IPS-NIHi7 (cell line): Measurements from ENCODE around the gene CPT1B.
"Not testable (repeated sequence)": the region's sequence is repeated elsewhere in the genome, so short reads cannot be mapped to it uniquely, and the experiment has no call there.

Experiments used
- DNase-seq: peaks from one replicate; pipeline ENCODE4 v3.0.0; 2012; ENCODE audit warnings: mixed read lengths; ENCODE audit errors: extremely low spot score

Gene CPT1B

DNA sequence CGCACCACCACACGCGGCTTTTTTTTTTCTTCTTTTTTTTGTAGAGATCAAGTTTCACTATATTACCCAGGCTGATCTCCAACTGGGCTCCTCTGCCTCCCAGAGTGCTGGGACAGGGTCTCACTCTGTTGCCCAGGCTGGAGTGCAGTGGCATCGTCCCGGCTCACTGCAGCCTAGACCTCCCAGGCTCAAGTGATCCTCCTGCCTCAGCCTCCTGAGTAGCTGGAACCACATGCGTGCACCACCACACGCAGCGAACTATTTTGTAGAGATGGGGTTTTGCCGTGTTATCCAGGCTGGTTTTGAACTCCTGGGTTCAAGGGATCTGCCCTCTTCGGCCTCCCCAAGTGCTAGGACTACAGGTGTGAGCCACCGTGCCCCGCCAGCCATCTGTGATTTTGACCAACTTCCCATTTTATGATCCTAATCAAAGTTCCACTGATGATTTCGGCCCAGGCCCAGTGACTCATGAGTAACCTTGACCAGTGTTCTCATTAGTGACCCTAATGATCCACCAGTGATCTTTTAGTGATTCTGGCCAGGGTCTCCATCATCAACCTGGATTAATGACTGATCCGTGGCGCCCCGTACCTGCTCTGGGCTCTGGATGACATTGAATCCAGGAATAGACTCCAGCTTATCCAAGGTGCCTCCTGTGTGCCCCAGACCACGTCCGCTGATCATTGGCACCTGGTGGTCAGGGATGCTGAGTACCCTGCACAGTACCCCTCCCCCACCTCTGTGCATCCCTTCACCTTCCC, 50.1 kb downstream of the CPT1B start:
- no peak for DNase-seq

DNA sequence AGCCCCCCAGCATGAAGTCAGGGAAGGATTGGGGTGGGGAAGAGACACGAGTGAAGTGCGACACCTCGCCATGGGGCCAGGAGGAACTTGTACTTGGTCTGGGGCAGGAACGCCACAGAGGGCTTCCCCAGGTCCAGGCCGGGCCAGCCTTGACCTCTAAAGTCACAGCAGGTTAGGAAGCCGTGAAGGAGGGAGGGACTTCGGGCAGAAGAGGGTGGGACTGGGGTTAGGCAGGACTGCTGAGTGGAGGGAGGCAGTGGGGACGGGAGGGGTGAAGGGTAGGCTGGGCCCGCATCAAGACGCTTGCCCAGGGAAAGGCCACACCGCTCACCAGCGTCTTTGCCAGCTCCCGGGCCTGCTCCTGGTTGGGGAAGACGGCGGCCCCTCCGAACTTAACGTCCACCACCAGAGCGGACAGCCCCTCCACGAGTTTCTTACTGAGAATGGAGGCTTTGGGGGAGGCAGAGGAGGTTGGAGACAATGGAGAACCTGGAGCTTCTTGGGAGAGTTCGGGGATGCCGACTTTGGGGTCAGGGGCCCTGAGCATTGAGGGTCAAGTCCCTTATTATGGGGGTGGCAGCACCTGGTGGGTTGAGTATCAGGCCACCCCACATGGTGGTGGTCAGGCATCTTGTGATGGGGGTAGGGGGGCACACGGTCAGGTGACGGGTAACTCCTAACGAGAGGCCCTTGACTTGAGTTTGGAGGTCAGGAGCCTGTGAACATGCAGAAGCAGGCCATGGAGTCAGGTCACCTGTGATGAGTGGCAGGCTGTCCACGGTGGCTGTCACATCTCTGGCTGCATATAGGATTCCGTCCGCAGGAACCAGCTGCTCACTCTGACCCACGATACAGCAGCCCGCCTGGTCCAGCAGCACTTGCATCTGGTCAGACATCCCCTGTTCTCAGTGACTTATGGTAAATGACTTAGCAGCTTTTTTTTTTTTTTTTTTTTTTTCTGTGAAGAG, 51.1 kb downstream of the CPT1B start:
- DNase-seq, result peak; percentile 75

DNA sequence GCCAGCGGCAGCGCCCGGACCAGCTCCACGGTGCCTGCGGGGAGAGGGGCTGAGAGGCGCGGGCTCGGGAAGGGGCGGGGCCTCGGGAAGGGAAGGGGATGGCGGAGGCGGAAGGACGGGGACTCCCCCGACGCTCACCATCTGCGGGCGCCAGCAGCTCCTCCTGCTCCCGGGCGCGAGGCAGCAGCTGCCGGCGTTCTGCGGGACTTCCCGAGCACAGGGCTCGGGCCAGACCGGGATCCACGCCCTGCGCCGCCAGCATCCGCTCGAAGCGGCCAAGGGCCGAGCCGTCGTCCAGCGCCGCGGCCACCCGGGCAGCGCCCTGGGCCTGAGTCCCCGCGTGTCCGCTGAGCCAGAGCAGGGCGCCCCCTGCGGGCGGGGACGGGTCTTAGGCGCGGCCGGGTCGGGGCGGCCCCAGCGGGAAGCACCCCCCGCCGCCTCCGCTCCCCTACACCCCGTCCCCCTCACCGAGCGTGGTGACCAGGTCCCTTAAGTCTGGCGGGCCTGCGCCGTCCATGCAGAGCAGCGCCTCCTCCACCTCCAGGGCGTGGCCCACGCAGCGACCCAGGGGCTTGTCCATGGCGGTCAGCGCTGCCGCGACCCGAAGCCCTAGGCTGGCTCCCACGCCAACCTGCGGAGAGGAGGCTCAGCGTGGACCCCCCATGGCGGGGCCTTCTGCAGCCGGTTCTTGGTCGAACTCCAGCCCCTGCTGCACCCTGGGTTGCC, 52.0 kb downstream of the CPT1B start:
- DNase-seq, result peak; percentile 78

DNA sequence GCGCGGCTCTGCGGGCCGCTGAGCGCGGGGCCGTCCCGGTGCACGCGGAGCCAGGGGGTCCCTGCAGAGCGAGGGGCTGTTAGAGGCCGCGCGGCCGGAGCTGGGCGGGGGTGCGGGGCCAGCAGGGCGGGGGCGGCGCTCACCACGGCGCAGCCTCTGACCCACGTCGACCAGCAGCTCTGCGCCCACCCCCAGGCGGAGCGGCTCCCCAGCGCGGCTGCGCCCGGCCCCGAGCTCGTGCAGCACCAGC, 52.4 kb downstream of the CPT1B start:
- DNase-seq, result no peak

DNA sequence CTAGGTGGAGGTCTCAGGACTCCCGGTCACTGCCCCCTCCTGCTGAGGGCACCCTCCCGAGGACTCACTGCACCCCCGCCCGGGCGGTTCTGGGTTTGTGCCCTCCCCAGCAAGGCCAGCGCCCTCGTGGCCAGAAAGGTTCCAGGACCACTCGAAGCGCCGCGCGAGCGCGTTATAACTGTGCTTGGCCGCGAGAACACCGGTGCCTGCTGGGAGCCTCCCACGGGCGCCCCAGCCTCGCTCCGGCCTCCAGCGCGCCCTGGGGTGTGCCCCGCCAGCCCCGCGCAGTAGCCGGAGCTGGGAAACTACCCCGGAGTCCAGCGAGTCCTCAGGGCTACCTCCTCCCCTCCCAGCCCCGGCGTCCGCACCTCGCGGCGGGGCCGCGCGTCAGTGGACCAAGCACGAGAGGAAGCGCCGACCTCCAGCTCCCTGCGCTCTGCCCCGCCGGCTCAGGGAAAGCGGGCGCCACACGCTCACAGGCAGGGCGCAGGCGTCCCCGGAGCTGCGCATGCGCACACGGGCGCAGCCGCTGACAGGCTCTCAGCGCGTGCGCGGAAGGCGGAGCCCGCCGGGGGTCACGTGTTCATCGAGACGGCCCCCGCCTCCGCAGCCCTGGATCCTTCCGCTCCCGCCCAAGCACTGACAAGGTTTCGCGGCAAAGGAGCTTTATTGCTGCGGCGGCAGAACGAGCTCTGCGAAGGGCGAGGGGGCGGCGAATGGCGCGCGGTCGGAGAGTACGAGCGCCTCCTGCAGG, 52.9 kb downstream of the CPT1B start, which contains the start of gene SCO2:
SCO2 (minus strand) TSS at position 495 of the 754 bp plus-strand sequence. CDS start 1,187 bp downstream, outside the sequence.
- peak; percentile 99 for DNase-seq

DNA sequence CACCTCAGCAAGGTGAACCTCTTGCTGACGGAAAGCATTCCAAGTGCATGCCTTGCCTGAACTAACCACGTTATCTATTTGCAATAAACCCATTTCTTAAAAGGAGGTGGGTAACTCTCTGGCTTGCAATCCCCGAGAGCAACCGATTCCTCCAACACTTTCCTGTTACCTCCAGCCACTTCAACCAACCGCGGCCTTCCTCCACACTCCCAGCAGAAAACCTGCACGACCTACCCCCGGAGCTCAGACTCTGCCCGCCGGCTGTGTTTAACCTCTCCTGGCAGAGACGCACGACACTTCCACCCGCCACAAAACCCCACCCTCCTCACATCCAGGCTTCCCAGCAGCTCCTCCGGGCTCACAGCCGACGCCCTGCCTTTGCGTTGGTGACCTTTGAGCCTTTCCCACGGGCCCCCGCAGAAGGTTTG, 53.5 kb downstream of the CPT1B start:
- DNase-seq, result no peak

DNA sequence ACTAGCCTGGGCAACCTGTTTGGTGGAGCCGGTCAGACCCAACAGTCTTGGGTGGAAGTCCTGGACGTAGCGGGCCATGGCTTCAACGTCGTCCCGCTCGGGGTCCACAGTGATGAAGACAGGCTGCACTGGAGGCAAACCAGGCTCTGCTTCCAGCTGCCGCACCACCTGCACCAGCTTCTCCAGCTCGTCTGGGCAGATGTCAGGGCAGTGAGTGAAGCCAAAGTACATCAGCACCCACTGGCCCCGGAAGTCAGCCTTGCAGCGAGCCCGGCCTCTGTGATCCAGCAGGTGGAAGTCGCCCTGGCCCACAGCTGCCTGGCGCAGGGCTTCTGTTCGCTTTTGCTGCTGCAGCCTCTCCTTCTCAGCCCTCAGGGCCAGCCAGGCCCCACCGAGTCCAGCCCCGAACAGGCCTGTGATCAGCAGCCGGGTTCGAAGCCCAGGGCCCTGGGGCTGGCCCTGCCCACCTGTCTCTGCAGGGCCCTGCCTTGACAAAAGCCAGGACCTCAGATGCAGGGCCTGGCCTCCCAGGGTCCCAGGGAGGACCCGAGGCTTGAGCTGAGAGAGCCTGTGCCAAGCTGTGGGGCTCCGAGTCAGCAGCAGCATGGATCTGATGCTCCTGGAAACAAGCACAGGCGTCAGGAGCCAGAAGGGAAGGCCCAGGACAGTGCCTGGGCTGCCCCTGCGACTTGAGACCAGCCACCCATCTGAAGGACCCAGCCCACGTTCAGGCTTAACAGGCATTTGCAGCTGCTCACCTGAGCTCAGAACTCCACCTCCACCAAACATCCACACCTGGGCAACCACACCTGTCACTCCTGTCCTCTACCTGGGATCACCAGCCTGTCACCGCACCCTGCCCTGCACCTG, 54.2 kb downstream of the CPT1B start:
- DNase-seq, result no peak

DNA sequence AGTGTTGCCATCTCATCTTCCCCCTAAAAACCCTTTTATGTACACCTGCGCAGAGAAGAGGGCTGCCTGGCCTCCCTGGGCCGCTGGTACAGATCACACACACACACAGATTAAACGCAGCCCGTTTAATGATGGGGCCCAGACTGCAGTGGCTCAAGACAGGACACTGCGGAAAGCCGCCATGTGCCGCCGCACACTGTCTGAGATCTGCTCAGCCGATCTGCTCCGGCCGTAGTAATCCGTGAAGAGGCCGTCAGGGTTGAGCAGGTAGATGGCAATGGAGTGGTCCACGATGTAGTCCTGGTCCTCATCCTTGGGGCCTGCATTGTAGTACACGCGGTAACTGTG, 54.8 kb downstream of the CPT1B start:
- DNase-seq, result no peak

DNA sequence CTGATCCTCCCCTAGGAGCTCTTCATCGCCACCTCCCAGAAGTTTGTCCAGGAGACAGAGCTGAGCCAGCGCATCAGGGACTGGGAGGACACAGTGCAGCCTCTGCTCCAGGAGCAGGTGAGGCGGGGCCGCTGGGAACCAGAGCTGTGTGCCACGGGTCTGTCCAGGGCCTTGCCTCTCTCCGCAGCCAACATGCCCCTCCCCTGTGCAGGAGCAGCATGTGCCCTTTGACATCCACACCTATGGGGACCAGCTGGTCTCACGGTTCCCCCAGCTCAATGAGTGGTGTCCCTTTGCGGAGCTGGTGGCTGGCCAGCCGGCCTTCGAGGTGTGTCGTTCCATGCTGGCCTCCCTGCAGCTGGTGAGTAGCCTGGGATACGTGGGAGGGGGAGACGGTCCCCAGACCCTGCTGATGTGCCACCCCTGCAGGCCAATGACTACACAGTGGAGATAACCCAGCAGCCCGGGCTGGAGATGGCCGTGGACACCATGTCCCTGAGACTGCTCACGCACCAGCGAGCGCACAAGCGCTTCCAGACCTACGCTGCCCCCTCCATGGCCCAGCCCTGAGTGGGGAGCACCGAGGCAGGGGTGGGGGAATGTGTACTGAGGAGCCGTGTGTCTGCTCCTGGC, 55.3 kb downstream of the CPT1B start:
- no peak for DNase-seq

DNA sequence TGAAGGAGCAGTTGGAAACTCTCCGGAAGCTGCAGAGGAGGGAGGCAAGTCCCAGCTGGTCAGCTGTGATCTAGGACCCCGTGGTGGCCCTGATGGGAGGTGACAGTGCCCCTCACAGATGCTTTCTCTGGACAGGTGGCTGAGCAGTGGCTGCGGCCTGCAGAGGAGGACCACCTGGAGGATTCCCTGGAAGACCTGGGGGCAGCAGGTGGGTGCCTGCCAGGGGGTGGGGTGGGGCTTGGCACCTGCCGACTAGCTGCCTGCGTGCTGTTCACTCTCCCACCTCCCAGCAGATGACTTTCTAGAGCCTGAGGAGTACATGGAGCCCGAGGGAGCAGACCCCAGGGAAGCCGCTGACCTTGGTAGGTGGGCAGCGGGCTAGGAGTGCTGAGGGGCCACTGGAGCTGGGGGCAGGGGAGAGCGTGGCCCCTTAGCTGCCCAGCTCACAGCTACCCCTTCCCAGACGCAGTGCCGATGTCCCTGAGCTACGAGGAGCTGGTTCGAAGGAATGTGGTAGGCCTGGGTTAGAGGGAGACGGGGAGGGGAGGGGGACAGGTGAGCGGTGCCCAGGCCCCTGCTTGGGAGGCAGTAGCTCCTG, 55.9 kb downstream of the CPT1B start:
- DNase-seq, result no peak

DNA sequence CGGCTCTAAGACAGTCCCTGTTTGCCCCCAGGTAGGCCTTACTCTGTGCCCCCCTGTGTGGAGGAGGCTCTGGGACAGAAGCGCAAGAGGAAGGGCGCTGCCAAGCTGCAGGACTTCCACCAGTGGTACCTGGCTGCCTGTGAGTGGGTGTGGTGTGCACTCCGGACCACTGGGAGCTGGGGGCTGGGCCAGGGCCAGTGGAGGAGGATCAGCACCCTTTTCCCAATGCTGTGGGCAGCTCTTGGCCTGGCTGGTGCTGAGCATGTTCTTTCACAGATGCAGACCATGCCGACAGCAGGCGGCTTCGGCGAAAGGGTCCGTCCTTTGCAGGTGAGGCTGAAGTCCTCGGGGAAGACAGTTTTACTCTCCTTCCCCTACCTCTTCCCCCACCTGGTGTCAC, 56.5 kb downstream of the CPT1B start:
- DNase-seq, result no peak

DNA sequence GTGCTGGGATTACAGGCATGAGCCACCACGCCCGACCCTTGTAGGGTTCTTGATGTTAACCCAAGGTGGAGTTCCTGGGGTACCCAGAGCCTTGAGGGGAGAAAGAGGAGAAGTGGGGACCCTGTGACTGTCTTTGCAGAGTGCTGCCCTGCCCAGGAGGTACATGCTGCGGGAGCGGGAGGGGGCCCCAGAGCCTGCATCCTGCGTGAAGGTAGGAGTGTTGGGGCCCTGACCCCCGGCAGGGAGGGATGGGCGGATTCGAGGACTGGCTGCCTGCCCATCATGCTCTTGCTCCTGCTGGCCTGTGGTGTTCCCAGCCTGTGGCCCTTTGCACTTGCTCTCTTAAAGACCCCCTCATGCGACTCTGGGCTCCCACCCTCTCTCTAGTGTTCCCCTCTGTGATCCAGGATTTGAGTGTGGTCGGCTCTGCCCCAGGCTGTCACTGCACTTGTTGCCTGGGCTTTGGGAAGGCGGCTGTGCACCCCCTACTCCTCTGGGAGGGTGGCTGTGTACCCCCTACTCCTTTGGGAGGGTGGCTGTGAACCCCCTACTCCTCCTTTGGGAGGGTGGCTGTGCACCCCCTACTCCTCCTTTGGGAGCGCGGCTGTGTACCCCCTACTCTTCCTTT, 57.3 kb downstream of the CPT1B start:
- no peak for DNase-seq

DNA sequence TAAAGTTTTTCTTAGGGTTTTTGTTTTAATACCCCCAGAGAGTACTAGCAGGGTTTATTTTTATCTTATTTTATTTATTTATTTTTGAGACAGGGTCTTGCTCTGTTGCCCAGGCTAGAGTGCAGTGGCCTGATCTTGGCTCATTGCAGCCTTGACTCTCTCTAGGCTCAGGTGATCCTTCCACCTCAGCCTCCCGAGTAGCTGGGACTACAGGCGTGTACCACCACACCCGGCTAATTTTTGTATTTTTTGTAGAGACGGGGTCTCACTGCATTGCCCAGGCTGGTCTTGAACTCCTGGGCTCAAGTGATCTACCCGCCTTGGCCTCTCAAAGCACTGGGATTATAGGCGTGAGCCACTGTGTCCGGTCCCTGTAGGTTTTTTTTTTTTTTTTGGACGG, 58.0 kb downstream of the CPT1B start:
- DNase-seq, result not testable (repeated sequence)

DNA sequence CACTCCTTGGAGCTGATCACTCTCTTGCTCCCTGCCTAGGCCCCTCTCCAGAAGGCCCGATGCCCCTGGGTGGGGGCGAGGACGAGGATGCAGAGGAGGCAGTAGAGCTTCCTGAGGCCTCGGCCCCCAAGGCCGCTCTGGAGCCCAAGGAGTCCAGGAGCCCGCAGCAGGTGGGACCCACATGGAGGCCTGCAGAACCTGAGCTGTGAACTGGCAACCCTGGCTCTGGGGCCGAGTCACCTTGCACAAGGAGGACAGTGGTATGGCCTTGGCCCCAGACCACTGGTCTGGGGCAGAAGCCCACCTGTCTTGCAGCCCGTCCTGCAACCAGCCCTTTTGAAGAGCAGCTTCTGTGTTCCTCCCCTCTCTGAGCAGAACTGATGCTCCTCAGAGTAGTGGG, 59.1 kb downstream of the CPT1B start:
- no peak for DNase-seq
